NOMO-1 treated with DMSO at 0.1 percent for 48 hours (cell line): ENCODE measurements around the gene RELN.

Source experiments
- DNase-seq: peaks from one replicate; lab custom pipeline; 2025; ENCODE audit not compliant: unreplicated experiment; lab: John Stamatoyannopoulos, UW

RELN gene

GRCh38 chr7:103644319-103644718 lies 345.1 kb downstream of the RELN start:
- DNase-seq, result no peak

GRCh38 chr7:103640031-103640779 lies 349.3 kb downstream of the RELN start:
- DNase-seq, result no peak

- DNase-seq, result no peak
These were observed 351.7 kb downstream of the RELN start for GRCh38 chr7:103637726-103638125.

- no peak for DNase-seq
These were observed 352.4 kb downstream of the RELN start for GRCh38 chr7:103637094-103637493.

- DNase-seq, result no peak
These were observed 353.3 kb downstream of the RELN start for GRCh38 chr7:103636153-103636552.

GRCh38 chr7:103632972-103633371 lies 356.5 kb downstream of the RELN start:
- DNase-seq, result no peak

GRCh38 chr7:103632005-103632639 lies 357.3 kb downstream of the RELN start:
- no peak for DNase-seq

- no peak for DNase-seq
These were observed 359.1 kb downstream of the RELN start for GRCh38 chr7:103630318-103630717.

GRCh38 chr7:103628742-103629141 lies 360.7 kb downstream of the RELN start:
- no peak for DNase-seq

- DNase-seq, result no peak
These were observed 362.7 kb downstream of the RELN start for GRCh38 chr7:103626776-103627175.

- DNase-seq, result no peak
These were observed 367.2 kb downstream of the RELN start for GRCh38 chr7:103622274-103622673.

GRCh38 chr7:103613655-103614642 lies 375.5 kb downstream of the RELN start:
- no peak for DNase-seq

GRCh38 chr7:103609778-103610177 lies 379.7 kb downstream of the RELN start:
- DNase-seq, result no peak

GRCh38 chr7:103605640-103606039 lies 383.8 kb downstream of the RELN start:
- DNase-seq, result no peak

GRCh38 chr7:103598326-103598905 lies 391.0 kb downstream of the RELN start:
- no peak for DNase-seq

GRCh38 chr7:103597606-103598005 lies 391.9 kb downstream of the RELN start:
- no peak for DNase-seq

- DNase-seq, result no peak
These were observed 395.3 kb downstream of the RELN start for GRCh38 chr7:103594186-103594585.

GRCh38 chr7:103593691-103594090 lies 395.8 kb downstream of the RELN start:
- no peak for DNase-seq

- no peak for DNase-seq
These were observed 396.6 kb downstream of the RELN start for GRCh38 chr7:103592844-103593243.

GRCh38 chr7:103592187-103592586 lies 397.3 kb downstream of the RELN start:
- DNase-seq, result no peak

- DNase-seq, result no peak
These were observed 409.4 kb downstream of the RELN start for GRCh38 chr7:103580031-103580430.
